ENCODE results near the gene GSTO1.

Gene GSTO1

GRCh38 chr10:104251443-104251842 is 3.2 kb upstream of the GSTO1 start:
- DNase-seq = no peak

GRCh38 chr10:104252368-104252767 is 2.3 kb upstream of the GSTO1 start:
- no peak for DNase-seq

- DNase-seq = no peak
Observed at GRCh38 chr10:104253106-104253505, 1.6 kb upstream of the GSTO1 start.

GRCh38 chr10:104253606-104254410 is 884 bp upstream of the GSTO1 start:
- no peak for DNase-seq

GRCh38 chr10:104255311-104255981 is 754 bp downstream of the GSTO1 start:
- no peak for DNase-seq

GRCh38 chr10:104256335-104256961 is 1.8 kb downstream of the GSTO1 start:
- DNase-seq = no peak

- no peak for DNase-seq
Observed at GRCh38 chr10:104257235-104257634, 2.5 kb downstream of the GSTO1 start.

- DNase-seq = no peak
Observed at GRCh38 chr10:104258209-104258608, 3.5 kb downstream of the GSTO1 start.

GRCh38 chr10:104259456-104259855 is 4.8 kb downstream of the GSTO1 start:
- no peak for DNase-seq

- DNase-seq = no peak
Observed at GRCh38 chr10:104259999-104260774, 5.5 kb downstream of the GSTO1 start.

GRCh38 chr10:104260775-104261115 is 6.1 kb downstream of the GSTO1 start:
- DNase-seq = no peak

GRCh38 chr10:104262055-104262454 is 7.4 kb downstream of the GSTO1 start:
- no peak for DNase-seq

GRCh38 chr10:104264783-104265182 is 10.1 kb downstream of the GSTO1 start:
- DNase-seq = no peak

- DNase-seq = no peak
Observed at GRCh38 chr10:104267721-104268404, 13.2 kb downstream of the GSTO1 start.

- no peak for DNase-seq
Observed at GRCh38 chr10:104268405-104268712, 13.7 kb downstream of the GSTO1 start.

- DNase-seq = peak; percentile 77
Observed at GRCh38 chr10:104268713-104269645, 14.3 kb downstream of the GSTO1 start, which contains the start of gene GSTO2. Gene GSTO2, plus strand, starts transcription at chr10:104269184. Its CDS starts 5,732 bp downstream, at chr10:104274916.

GRCh38 chr10:104273286-104273685 is 18.6 kb downstream of the GSTO1 start:
- DNase-seq = no peak

GRCh38 chr10:104273899-104274575 is 19.3 kb downstream of the GSTO1 start:
- no peak for DNase-seq

GRCh38 chr10:104274762-104275721 is 20.4 kb downstream of the GSTO1 start:
- no peak for DNase-seq

- no peak for DNase-seq
Observed at GRCh38 chr10:104276192-104276591, 21.5 kb downstream of the GSTO1 start.
